ENCODE measurements around the gene SETBP1. TPM values are rescaled to one million over a fixed set of nuclear protein-coding genes. Genes with fewer than 3 reads are reported as not detected.

SETBP1 gene
- total and polyA plus RNA-seq, 8 donors: 1.4 to 66.5 (median 20.1) TPM

- no peak for TF ChIP-seq POLR2A (IDR thresholded peaks at IDR 0.05)
- TF ChIP-seq EP300 (IDR thresholded peaks at IDR 0.05): no peak
- TF ChIP-seq CTCF (IDR thresholded peaks at IDR 0.05): no peak
- TF ChIP-seq POLR2AphosphoS5 (IDR thresholded peaks at IDR 0.05): no peak
- 73 to 91% (median 90%) methylated on average over 2 of the region's 2 CpGs for WGBS, 5 donors
- Histone ChIP-seq H3K27me3 (no peaks in the 10 kb centered on the region), H3K4me1 (peaks cover 0 to 48% (median 11%) of the 10 kb centered on the region in 4 donors), H3K27ac (no peak overlapping the region), H3K9me3 (no peaks in the 10 kb centered on the region), H3K4me3 (no peak overlapping the region), H3K36me3 (no peaks in the 10 kb centered on the region)
- intact Hi-C loops (cut with DNase I; ENCODE audit: low total_unique reads): no loop called here
- DNase-seq: no peak
Observed at GRCh38 chr18:44857081-44857480, 176.4 kb downstream of the SETBP1 start.

GRCh38 chr18:44857744-44858491 lies 177.2 kb downstream of the SETBP1 start:
- H3K9me3 ChIP-seq: no peaks in the 10 kb centered on the region
- DNase-seq: no peak
- H3K4me3 ChIP-seq: no peak overlapping the region
- peaks cover 0 to 40% (median 7%) of the 10 kb centered on the region in 4 donors for H3K4me1 ChIP-seq
- WGBS, 5 donors: 67 to 85% (median 80%) methylated on average over 5 of the region's 5 CpGs
- H3K36me3 ChIP-seq: no peaks in the 10 kb centered on the region
- TF ChIP-seq POLR2A (IDR thresholded peaks at IDR 0.05): no peak
- no peak for TF ChIP-seq CTCF (IDR thresholded peaks at IDR 0.05)
- no peak for TF ChIP-seq POLR2AphosphoS5 (IDR thresholded peaks at IDR 0.05)
- TF ChIP-seq EP300 (IDR thresholded peaks at IDR 0.05): no peak
- intact Hi-C loops (cut with DNase I; ENCODE audit: low total_unique reads): no loop called here
- H3K27me3 ChIP-seq: no peaks in the 10 kb centered on the region
- peak overlapping the region in 1 of 5 donors; percentile 4 for H3K27ac ChIP-seq

GRCh38 chr18:44859263-44859662 lies 178.6 kb downstream of the SETBP1 start:
- H3K36me3 ChIP-seq: no peaks in the 10 kb centered on the region
- no peak for DNase-seq
- H3K4me3 ChIP-seq: no peak overlapping the region
- intact Hi-C loops (cut with DNase I; ENCODE audit: low total_unique reads): no loop called here
- H3K9me3 ChIP-seq: no peaks in the 10 kb centered on the region
- H3K27ac ChIP-seq: no peak overlapping the region
- H3K27me3 ChIP-seq: no peaks in the 10 kb centered on the region
- TF ChIP-seq POLR2AphosphoS5 (IDR thresholded peaks at IDR 0.05): no peak
- TF ChIP-seq EP300 (IDR thresholded peaks at IDR 0.05): no peak
- TF ChIP-seq POLR2A (IDR thresholded peaks at IDR 0.05): no peak
- TF ChIP-seq CTCF (IDR thresholded peaks at IDR 0.05): no peak
- H3K4me1 ChIP-seq: peaks cover 0 to 38% (median 6%) of the 10 kb centered on the region in 4 donors

GRCh38 chr18:44859751-44860439 lies 179.2 kb downstream of the SETBP1 start:
- no peaks in the 10 kb centered on the region for H3K9me3 ChIP-seq
- intact Hi-C loops (cut with DNase I; ENCODE audit: low total_unique reads): no loop called here
- no peak for DNase-seq
- WGBS, 5 donors: 44 to 57% (median 48%) methylated on average over 6 of the region's 6 CpGs
- TF ChIP-seq POLR2A (IDR thresholded peaks at IDR 0.05) (no peak), CTCF (IDR thresholded peaks at IDR 0.05) (no peak), EP300 (IDR thresholded peaks at IDR 0.05) (no peak), POLR2AphosphoS5 (IDR thresholded peaks at IDR 0.05) (no peak)
- H3K27ac ChIP-seq: peak overlapping the region in 1 of 5 donors; percentile 14
- H3K4me1 ChIP-seq: peaks cover 0 to 43% (median 6%) of the 10 kb centered on the region in 4 donors
- H3K4me3 ChIP-seq: no peak overlapping the region
- no peaks in the 10 kb centered on the region for H3K36me3 ChIP-seq
- no peaks in the 10 kb centered on the region for H3K27me3 ChIP-seq

All from stomach (tissue), 9 donors.